Stimulated activated naive B cell treated with anti-CD40 and anti-IgM and Interleukin-4, amounts not matched to agents 10 μg/mL and 1 μg/mL and 100 μg/mL, for 72 hours (primary cell): Measurements from ENCODE around the gene AP4B1.

Source experiments
- ATAC-seq, 2 donors: fragments of 150-1000 bp; cut with Tn5 transposase; replicated peaks; 2 replicates each; pipeline ENCODE4 v1.10.0; 2021; ENCODE audit warnings: moderate library complexity in 1 of 2
- DNase-seq: peaks from one replicate; pipeline ENCODE4 v3.0.0; 2021
- H3K27ac Mint-ChIP-seq: one replicate; pipeline ENCODE4 v1.8.0; 2022; ENCODE audit warnings: mild to moderate bottlenecking, mixed read lengths
- H3K27me3 Mint-ChIP-seq, 2 donors: one replicate each; pipeline ENCODE4 v1.8.0; 2022; ENCODE audit warnings: mixed read lengths in 2 of 2
- H3K36me3 Mint-ChIP-seq, 2 donors: one replicate each; pipeline ENCODE4 v1.8.0; 2022; ENCODE audit warnings: mixed read lengths in 2 of 2, mild to moderate bottlenecking in 1 of 2
- H3K4me1 Mint-ChIP-seq, 2 donors: one replicate each; pipeline ENCODE4 v1.8.0; 2022; ENCODE audit warnings: mixed read lengths in 2 of 2, mild to moderate bottlenecking in 1 of 2
- H3K4me3 Mint-ChIP-seq, 2 donors: one replicate each; pipeline ENCODE4 v1.8.0; 2022; ENCODE audit warnings: mild to moderate bottlenecking in 2 of 2, mixed read lengths in 2 of 2, moderate library complexity in 1 of 2
- H3K9me3 Mint-ChIP-seq, 2 donors: one replicate each; pipeline ENCODE4 v1.8.0; 2022; ENCODE audit warnings: mixed read lengths in 2 of 2, mild to moderate bottlenecking in 1 of 2

The AP4B1 gene

GRCh38 chr1:113938192-113938591 is 33.6 kb upstream of the AP4B1 start:
- H3K9me3 Mint-ChIP-seq, result no peaks in the 10 kb centered on the region
- peaks cover 19 to 20% of the 10 kb centered on the region in 2 donors for H3K36me3 Mint-ChIP-seq
- no peaks in the 10 kb centered on the region for H3K27me3 Mint-ChIP-seq
- DNase-seq (no peak), ATAC-seq (no peak)
- H3K4me3 Mint-ChIP-seq, result no peak overlapping the region
- peaks cover 31 to 56% of the 10 kb centered on the region in 2 donors for H3K4me1 Mint-ChIP-seq
- H3K27ac Mint-ChIP-seq, result no peak overlapping the region

- DNase-seq (no peak), ATAC-seq (no peak)
- H3K9me3 Mint-ChIP-seq, result no peaks in the 10 kb centered on the region
- no peaks in the 10 kb centered on the region for H3K27me3 Mint-ChIP-seq
- H3K4me1 Mint-ChIP-seq, result peaks cover 36 to 65% of the 10 kb centered on the region in 2 donors
- H3K36me3 Mint-ChIP-seq, result peaks cover 22 to 24% of the 10 kb centered on the region in 2 donors
- H3K27ac Mint-ChIP-seq, result no peak overlapping the region
- no peak overlapping the region for H3K4me3 Mint-ChIP-seq
Measured at GRCh38 chr1:113937146-113937545, 32.5 kb upstream of the AP4B1 start.

- DNase-seq (no peak), ATAC-seq (no peak)
- Mint-ChIP-seq H3K27me3 (no peaks in the 10 kb centered on the region), H3K4me1 (peaks cover 37 to 72% of the 10 kb centered on the region in 2 donors), H3K4me3 (no peak overlapping the region), H3K36me3 (peaks cover 17 to 22% of the 10 kb centered on the region in 2 donors), H3K9me3 (no peaks in the 10 kb centered on the region), H3K27ac (no peak overlapping the region)
Measured at GRCh38 chr1:113935970-113936369, 31.4 kb upstream of the AP4B1 start.

GRCh38 chr1:113935176-113935575 is 30.6 kb upstream of the AP4B1 start:
- DNase-seq (no peak), ATAC-seq (no peak)
- no peak overlapping the region for H3K27ac Mint-ChIP-seq
- H3K9me3 Mint-ChIP-seq, result no peaks in the 10 kb centered on the region
- H3K4me1 Mint-ChIP-seq, result peaks cover 37 to 72% of the 10 kb centered on the region in 2 donors
- H3K4me3 Mint-ChIP-seq, result no peak overlapping the region
- no peaks in the 10 kb centered on the region for H3K27me3 Mint-ChIP-seq
- H3K36me3 Mint-ChIP-seq, result peaks cover 11 to 14% of the 10 kb centered on the region in 2 donors

GRCh38 chr1:113934511-113935055 is 30.0 kb upstream of the AP4B1 start:
- H3K27ac Mint-ChIP-seq, result no peak overlapping the region
- peaks cover 11 to 13% of the 10 kb centered on the region in 2 donors for H3K36me3 Mint-ChIP-seq
- no peaks in the 10 kb centered on the region for H3K9me3 Mint-ChIP-seq
- H3K4me3 Mint-ChIP-seq, result no peak overlapping the region
- ATAC-seq (no peak), DNase-seq (no peak)
- no peaks in the 10 kb centered on the region for H3K27me3 Mint-ChIP-seq
- H3K4me1 Mint-ChIP-seq, result peaks cover 34 to 68% of the 10 kb centered on the region in 2 donors

GRCh38 chr1:113934006-113934405 is 29.4 kb upstream of the AP4B1 start:
- Mint-ChIP-seq H3K36me3 (peaks cover 11 to 13% of the 10 kb centered on the region in 2 donors), H3K9me3 (no peaks in the 10 kb centered on the region), H3K27me3 (no peaks in the 10 kb centered on the region), H3K4me1 (peaks cover 30 to 62% of the 10 kb centered on the region in 2 donors), H3K27ac (no peak overlapping the region), H3K4me3 (no peak overlapping the region)
- no peak for DNase-seq
- no peak for ATAC-seq

GRCh38 chr1:113931451-113931851 is 26.9 kb upstream of the AP4B1 start:
- peaks cover 8% of the 10 kb centered on the region in 2 donors for H3K36me3 Mint-ChIP-seq
- no peak for DNase-seq
- H3K9me3 Mint-ChIP-seq, result no peaks in the 10 kb centered on the region
- no peak overlapping the region for H3K27ac Mint-ChIP-seq
- peak overlapping the region; percentile 98 to 99 for H3K4me3 Mint-ChIP-seq
- no peaks in the 10 kb centered on the region for H3K27me3 Mint-ChIP-seq
- peaks cover 33 to 56% of the 10 kb centered on the region in 2 donors for H3K4me1 Mint-ChIP-seq
- ATAC-seq, result no peak

GRCh38 chr1:113930499-113931161 is 26.0 kb upstream of the AP4B1 start:
- H3K4me1 Mint-ChIP-seq, result peaks cover 33 to 56% of the 10 kb centered on the region in 2 donors
- H3K27ac Mint-ChIP-seq, result peak overlapping the region; percentile 96
- peak overlapping the region; percentile 98 to 99 for H3K4me3 Mint-ChIP-seq

GRCh38 chr1:113929750-113930498 is 25.3 kb upstream of the AP4B1 start:
- DNase-seq (peak; percentile 54), ATAC-seq (peak; percentile 45 to 51)
- H3K4me1 Mint-ChIP-seq, result peaks cover 33 to 56% of the 10 kb centered on the region in 2 donors
- H3K36me3 Mint-ChIP-seq, result peaks cover 8% of the 10 kb centered on the region in 2 donors
- H3K9me3 Mint-ChIP-seq, result no peaks in the 10 kb centered on the region
- no peaks in the 10 kb centered on the region for H3K27me3 Mint-ChIP-seq
- H3K27ac Mint-ChIP-seq, result peak overlapping the region; percentile 96
- H3K4me3 Mint-ChIP-seq, result peak overlapping the region; percentile 98 to 99

More at GRCh38 chr1:113930499-113931161, 26.0 kb upstream of the AP4B1 start:
- no peaks in the 10 kb centered on the region for H3K9me3 Mint-ChIP-seq
- DNase-seq (peak; percentile 38), ATAC-seq (peak; percentile 35 to 44)
- H3K36me3 Mint-ChIP-seq, result peaks cover 8% of the 10 kb centered on the region in 2 donors
- no peaks in the 10 kb centered on the region for H3K27me3 Mint-ChIP-seq

- H3K4me3 Mint-ChIP-seq, result peak within 1 kb of the TSS; percentile 98 to 99
- peak within 1 kb of the TSS; percentile 100 for H3K27ac Mint-ChIP-seq
- H3K36me3 Mint-ChIP-seq, result peaks cover 8% of the 10 kb centered on the region in 2 donors
- peak; percentile 74 to 82 for ATAC-seq
- peak; percentile 89 for DNase-seq
- H3K4me1 Mint-ChIP-seq, result peaks cover 33 to 54% of the 10 kb centered on the region in 2 donors
- H3K9me3 Mint-ChIP-seq, result no peaks in the 10 kb centered on the region
- no peaks in the 10 kb centered on the region for H3K27me3 Mint-ChIP-seq
Measured at GRCh38 chr1:113928941-113929749, 24.5 kb upstream of the AP4B1 start, which contains the start of gene HIPK1. HIPK1 (plus strand) TSS chr1:113929324.

- peak; percentile 8 for DNase-seq
- no peaks in the 10 kb centered on the region for H3K9me3 Mint-ChIP-seq
- no peaks in the 10 kb centered on the region for H3K27me3 Mint-ChIP-seq
- peaks cover 8% of the 10 kb centered on the region in 2 donors for H3K36me3 Mint-ChIP-seq
- ATAC-seq, result peak; percentile 30 to 34
- peaks cover 31 to 46% of the 10 kb centered on the region in 2 donors for H3K4me1 Mint-ChIP-seq
- peak overlapping the region; percentile 100 for H3K27ac Mint-ChIP-seq
- H3K4me3 Mint-ChIP-seq, result peak overlapping the region; percentile 98 to 99
Measured at GRCh38 chr1:113928187-113928930, 23.8 kb upstream of the AP4B1 start.

- DNase-seq (no peak), ATAC-seq (no peak)
- Mint-ChIP-seq H3K4me3 (no peak overlapping the region), H3K36me3 (no peaks in the 10 kb centered on the region), H3K27ac (no peak overlapping the region), H3K27me3 (no peaks in the 10 kb centered on the region), H3K9me3 (no peaks in the 10 kb centered on the region), H3K4me1 (peaks cover 12 to 13% of the 10 kb centered on the region in 2 donors)
Measured at GRCh38 chr1:113924473-113924872, 19.9 kb upstream of the AP4B1 start.

GRCh38 chr1:113922957-113923356 is 18.4 kb upstream of the AP4B1 start:
- Mint-ChIP-seq H3K9me3 (no peaks in the 10 kb centered on the region), H3K4me1 (peaks cover 5 to 7% of the 10 kb centered on the region in 2 donors), H3K36me3 (no peaks in the 10 kb centered on the region), H3K27me3 (no peaks in the 10 kb centered on the region), H3K4me3 (no peak overlapping the region), H3K27ac (peak overlapping the region; percentile 53)
- ATAC-seq, result no peak
- DNase-seq, result no peak
